ENCODE data around the gene MAD1L1. TPM values are rescaled to one million over a fixed set of nuclear protein-coding genes. Genes with fewer than 3 reads are reported as not detected.
"Not testable (repeated sequence)": the region's sequence is repeated elsewhere in the genome, so short reads cannot be mapped to it uniquely, and the experiment has no call there.

MAD1L1 gene
- total and polyA plus RNA-seq, 2 experiments from 2014 or later, result 38.2 to 69.8 TPM

DNA sequence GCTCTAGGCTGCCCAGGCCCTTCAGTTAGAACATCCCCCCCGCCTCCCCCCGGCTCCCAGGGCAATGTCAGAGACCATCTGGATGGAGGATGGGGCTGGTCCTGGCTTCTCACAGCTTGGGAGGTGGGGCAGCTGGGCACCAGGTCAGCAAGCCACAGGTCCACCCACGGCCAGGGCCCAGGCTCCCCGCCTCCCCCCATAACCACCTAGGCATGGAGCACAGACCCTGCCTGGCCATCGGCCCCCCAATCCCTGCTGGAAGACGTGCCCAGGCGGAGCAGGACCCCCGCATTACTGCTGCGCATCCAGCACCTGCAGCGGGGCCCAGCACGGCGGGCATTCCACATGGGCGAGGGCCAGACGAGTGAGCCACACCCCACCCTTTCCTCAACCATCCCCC lies 393.0 kb downstream of the MAD1L1 start:
- TF ChIP-seq EZH2 (IDR thresholded peaks at IDR 0.05; ENCODE audit: insufficient read depth, poor library complexity, severe bottlenecking) (no peak), EZH2phosphoT487 (IDR thresholded peaks at IDR 0.05; ENCODE audit: insufficient read depth, low read depth) (no peak)
- H3K79me2 ChIP-seq (ENCODE audit: insufficient read depth), result no peaks in the 10 kb centered on the region
- WGBS, 2 experiments (ENCODE audit: low coverage in 1 of 2, low lambda C conversion rate in 2 of 2, missing lambda C conversion rate in 2 of 2), result 89 to 95% methylated on average over 9 to 14 of the region's 14 CpGs
- no peaks in the 10 kb centered on the region for H3K9me2 ChIP-seq (ENCODE audit: insufficient read depth)
- H3K9me3 ChIP-seq (ENCODE audit: low read depth), result no peaks in the 10 kb centered on the region
- no peak for DNase-seq
- H3K27ac ChIP-seq, result no peak overlapping the region
- no peak overlapping the region for H2AFZ ChIP-seq
- no peaks in the 10 kb centered on the region for H3K36me3 ChIP-seq (ENCODE audit: low read depth)
- no peaks in the 10 kb centered on the region for H3K27me3 ChIP-seq (replicated peaks; ENCODE audit: insufficient read depth)
- no peaks in the 10 kb centered on the region for H3K4me1 ChIP-seq (ENCODE audit: insufficient read depth)
- in situ Hi-C loops (cut with MboI), result no loop called here
- H3K9ac ChIP-seq, result no peak overlapping the region
- H3K4me3 ChIP-seq, result no peak overlapping the region
- H4K20me1 ChIP-seq (ENCODE audit: insufficient read depth), result no peaks in the 10 kb centered on the region
- H3F3A ChIP-seq (ENCODE audit: insufficient read depth), result no peaks in the 10 kb centered on the region
- H3K4me2 ChIP-seq (ENCODE audit: unreplicated experiment), result no peak overlapping the region

DNA sequence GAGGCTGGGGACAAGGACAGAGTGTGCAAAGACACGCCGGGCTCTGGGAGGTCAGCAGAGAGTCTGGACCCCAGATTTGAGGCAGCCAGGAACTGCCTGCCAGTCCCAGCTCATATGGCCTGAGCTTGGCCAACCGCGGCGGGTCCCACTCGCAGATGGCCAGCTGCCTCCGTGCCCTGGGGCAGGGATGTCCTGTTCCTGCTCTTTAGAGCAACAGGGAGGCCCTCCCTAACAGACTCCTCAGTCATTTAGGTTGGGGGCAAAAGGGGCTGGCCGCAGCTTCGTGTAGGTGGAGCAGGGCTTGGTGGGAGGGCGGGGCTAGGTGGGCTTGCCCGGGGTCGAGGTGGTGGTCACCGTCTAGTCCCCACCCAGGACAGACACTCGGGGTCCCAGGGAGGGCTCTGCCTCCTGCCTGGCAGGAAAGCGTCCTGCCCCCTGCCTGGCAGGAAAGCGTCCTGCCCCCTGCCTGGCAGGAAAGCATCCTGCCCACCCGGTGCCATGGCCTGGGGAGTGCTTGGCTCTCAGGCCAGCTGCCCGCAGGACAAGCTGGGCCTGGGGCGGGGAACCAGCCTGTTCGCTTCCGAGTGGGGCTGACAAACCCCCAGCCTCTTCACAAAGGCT lies 393.7 kb downstream of the MAD1L1 start:
- H3K4me1 ChIP-seq (ENCODE audit: insufficient read depth); H3K27ac ChIP-seq; H3K27me3 ChIP-seq (replicated peaks; ENCODE audit: insufficient read depth); H3K36me3 ChIP-seq (ENCODE audit: low read depth); H3K79me2 ChIP-seq (ENCODE audit: insufficient read depth); H3K9ac ChIP-seq; H3F3A ChIP-seq (ENCODE audit: insufficient read depth); DNase-seq; H3K9me3 ChIP-seq (ENCODE audit: low read depth); H3K4me3 ChIP-seq; H3K9me2 ChIP-seq (ENCODE audit: insufficient read depth); in situ Hi-C loops (cut with MboI); H4K20me1 ChIP-seq (ENCODE audit: insufficient read depth); H3K4me2 ChIP-seq (ENCODE audit: unreplicated experiment); H2AFZ ChIP-seq: not testable (repeated sequence)
- 93 to 98% methylated on average over 12 to 18 of the region's 21 CpGs for WGBS, 2 experiments (ENCODE audit: low coverage in 1 of 2, low lambda C conversion rate in 2 of 2, missing lambda C conversion rate in 2 of 2)

DNA sequence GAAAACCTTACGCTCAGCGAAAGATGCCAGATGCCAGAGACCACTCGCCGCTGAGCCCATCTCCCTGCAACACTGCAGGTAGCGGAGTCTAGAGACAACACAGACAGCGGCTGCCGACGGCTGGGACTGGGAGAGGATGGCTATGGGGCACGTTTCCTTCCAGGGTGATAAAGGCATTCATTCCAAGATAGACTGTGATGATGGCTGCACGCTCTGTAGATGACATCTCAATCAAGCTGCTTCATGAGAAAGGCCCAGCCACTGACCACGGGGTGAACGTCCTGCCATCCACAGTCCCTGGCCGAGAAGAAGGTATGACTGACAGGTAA lies 394.2 kb downstream of the MAD1L1 start:
- H3K9me2 ChIP-seq (ENCODE audit: insufficient read depth); H3K79me2 ChIP-seq (ENCODE audit: insufficient read depth); H4K20me1 ChIP-seq (ENCODE audit: insufficient read depth); H3K4me3 ChIP-seq; in situ Hi-C loops (cut with MboI); H2AFZ ChIP-seq; H3K27ac ChIP-seq; H3K4me2 ChIP-seq (ENCODE audit: unreplicated experiment); H3K36me3 ChIP-seq (ENCODE audit: low read depth); H3K9ac ChIP-seq; DNase-seq; H3F3A ChIP-seq (ENCODE audit: insufficient read depth); H3K9me3 ChIP-seq (ENCODE audit: low read depth); H3K27me3 ChIP-seq (replicated peaks; ENCODE audit: insufficient read depth); H3K4me1 ChIP-seq (ENCODE audit: insufficient read depth): not testable (repeated sequence)
- WGBS, 2 experiments (ENCODE audit: low coverage in 1 of 2, low lambda C conversion rate in 2 of 2, missing lambda C conversion rate in 2 of 2), result 88 to 90% methylated on average over 12 to 13 of the region's 13 CpGs

DNA sequence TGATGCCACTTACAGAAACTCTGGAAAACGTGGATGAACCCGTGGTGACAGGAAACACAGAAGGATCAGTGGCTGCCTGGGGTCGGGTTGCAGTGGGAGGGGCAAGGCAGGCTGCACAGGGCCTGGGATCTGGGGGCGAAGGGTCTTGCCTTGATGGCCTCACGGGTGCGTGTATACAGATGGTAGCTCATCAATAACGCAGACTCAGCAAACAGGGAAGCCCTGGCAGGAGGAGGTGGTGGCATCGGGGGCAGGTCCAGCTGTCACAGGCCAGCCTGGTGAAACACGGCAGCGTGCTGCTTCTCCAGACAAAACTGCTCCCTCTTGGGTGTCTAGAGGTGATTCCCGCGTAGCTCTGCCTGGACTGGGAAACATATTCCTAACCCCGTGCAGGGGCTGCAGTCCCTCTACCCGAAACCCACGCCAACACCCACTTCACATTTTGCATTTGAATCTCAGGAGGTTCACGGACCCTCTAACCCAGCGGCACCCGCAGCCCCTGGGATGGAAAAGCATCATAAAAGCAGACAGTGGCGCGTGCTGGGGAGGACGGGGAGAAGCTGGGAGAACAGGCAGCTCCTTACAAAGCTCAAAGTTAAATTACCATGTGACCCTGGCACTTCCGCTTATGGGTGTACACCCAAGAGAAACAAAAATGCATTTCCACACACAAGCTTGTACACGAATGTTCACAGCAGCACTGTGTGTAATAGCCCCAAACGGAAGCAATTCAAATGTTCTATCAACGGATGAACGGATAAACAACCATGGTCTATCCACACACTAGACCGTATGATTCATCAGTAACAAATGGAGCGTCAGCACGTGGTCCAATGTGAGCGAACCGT lies 394.8 kb downstream of the MAD1L1 start:
- H3K27ac ChIP-seq; in situ Hi-C loops (cut with MboI); H3K27me3 ChIP-seq (replicated peaks; ENCODE audit: insufficient read depth); H4K20me1 ChIP-seq (ENCODE audit: insufficient read depth); H3K79me2 ChIP-seq (ENCODE audit: insufficient read depth); H3K4me3 ChIP-seq; H3K36me3 ChIP-seq (ENCODE audit: low read depth); H3K9ac ChIP-seq; H3K4me1 ChIP-seq (ENCODE audit: insufficient read depth); H3K9me3 ChIP-seq (ENCODE audit: low read depth); H2AFZ ChIP-seq; H3F3A ChIP-seq (ENCODE audit: insufficient read depth); H3K9me2 ChIP-seq (ENCODE audit: insufficient read depth); DNase-seq; H3K4me2 ChIP-seq (ENCODE audit: unreplicated experiment): not testable (repeated sequence)
- 85 to 86% methylated on average over 31 of the region's 31 CpGs for WGBS, 2 experiments (ENCODE audit: low coverage in 1 of 2, low lambda C conversion rate in 2 of 2, missing lambda C conversion rate in 2 of 2)

DNA sequence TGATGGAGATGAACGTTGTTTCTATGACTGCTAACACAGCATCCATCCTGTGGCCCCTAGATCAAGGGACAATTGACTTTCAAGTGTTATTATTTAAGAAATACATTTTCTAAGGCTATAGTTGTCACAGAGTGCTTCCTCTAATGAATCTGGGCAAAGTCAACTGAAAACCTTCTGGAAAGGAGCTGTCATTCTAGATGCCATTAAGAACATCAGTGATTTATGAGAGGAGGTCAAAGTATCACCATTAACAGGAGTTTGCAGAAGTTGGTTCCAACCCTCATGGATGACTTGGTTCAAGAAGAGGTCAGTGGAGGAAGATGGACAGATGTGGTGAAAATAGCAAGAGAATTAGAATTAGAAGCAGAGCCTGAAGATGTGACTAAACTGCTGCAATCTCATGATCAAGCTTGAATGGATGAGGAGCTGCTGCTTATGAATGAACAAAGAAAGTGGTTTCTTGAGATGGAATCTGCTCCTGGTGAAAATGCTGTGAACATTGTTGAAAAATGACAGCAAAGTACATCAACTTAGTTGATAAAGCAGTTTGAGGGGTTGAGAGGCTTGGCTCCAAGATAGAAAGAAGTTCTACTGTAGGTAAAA lies 400.7 kb downstream of the MAD1L1 start:
- H4K20me1 ChIP-seq (ENCODE audit: insufficient read depth); H3K9me3 ChIP-seq (ENCODE audit: low read depth); H3K36me3 ChIP-seq (ENCODE audit: low read depth); in situ Hi-C loops (cut with MboI); H3K9me2 ChIP-seq (ENCODE audit: insufficient read depth); DNase-seq; H3K4me2 ChIP-seq (ENCODE audit: unreplicated experiment); H3K27ac ChIP-seq; H2AFZ ChIP-seq; H3K4me1 ChIP-seq (ENCODE audit: insufficient read depth); H3K4me3 ChIP-seq; H3K9ac ChIP-seq; H3K79me2 ChIP-seq (ENCODE audit: insufficient read depth); H3F3A ChIP-seq (ENCODE audit: insufficient read depth); H3K27me3 ChIP-seq (replicated peaks; ENCODE audit: insufficient read depth): not testable (repeated sequence)
- WGBS, 2 experiments (ENCODE audit: low coverage in 1 of 2, low lambda C conversion rate in 2 of 2, missing lambda C conversion rate in 2 of 2), result 74% methylated on average over 1 of the region's 1 CpG

DNA sequence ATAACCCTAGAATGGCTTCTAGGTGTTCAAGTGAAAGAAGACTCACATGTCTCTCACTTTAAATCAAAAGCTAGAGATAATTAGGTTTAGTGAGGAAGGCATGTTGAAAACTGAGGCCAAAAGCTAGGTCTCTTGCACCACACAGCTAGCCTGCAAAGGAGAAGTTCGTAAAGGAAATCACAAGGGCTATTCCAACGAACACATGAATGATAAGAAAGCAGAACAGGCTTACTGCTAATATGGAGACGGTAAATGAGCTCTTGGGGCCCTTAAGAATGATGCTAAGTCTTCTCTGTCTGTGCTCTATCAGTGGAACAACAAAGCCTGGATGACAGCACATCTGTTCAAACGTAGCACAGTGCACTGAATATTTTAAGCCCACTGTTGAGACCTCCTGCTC lies 401.3 kb downstream of the MAD1L1 start:
- H4K20me1 ChIP-seq (ENCODE audit: insufficient read depth); H3K9ac ChIP-seq; H3K4me2 ChIP-seq (ENCODE audit: unreplicated experiment); H3K4me3 ChIP-seq; H3K36me3 ChIP-seq (ENCODE audit: low read depth); H2AFZ ChIP-seq; H3K27ac ChIP-seq; H3K4me1 ChIP-seq (ENCODE audit: insufficient read depth); H3K9me2 ChIP-seq (ENCODE audit: insufficient read depth); H3K9me3 ChIP-seq (ENCODE audit: low read depth); H3F3A ChIP-seq (ENCODE audit: insufficient read depth); H3K27me3 ChIP-seq (replicated peaks; ENCODE audit: insufficient read depth); DNase-seq; H3K79me2 ChIP-seq (ENCODE audit: insufficient read depth); in situ Hi-C loops (cut with MboI): not testable (repeated sequence)
- WGBS, 2 experiments (ENCODE audit: low coverage in 1 of 2, low lambda C conversion rate in 2 of 2, missing lambda C conversion rate in 2 of 2), result 85 to 94% methylated on average over 4 of the region's 4 CpGs

DNA sequence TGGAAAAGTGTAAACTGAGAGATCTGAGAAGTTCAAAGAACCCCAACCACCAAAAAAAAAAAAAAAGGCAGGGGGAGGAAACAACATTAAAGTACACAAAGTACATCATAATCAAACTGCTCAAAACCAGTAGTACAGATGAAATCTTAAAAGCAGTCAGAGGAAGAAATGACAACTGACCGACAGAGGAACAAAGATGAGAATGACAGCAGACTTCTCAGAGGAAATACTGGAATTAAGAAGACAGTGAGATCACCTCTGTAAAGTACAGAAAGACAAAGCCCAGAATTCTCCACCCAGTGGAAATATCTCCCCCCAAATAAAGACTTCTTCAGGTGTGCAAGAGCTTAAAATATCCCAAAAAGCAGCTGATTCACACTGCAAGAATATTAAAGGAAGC lies 403.1 kb downstream of the MAD1L1 start:
- WGBS, 2 experiments (ENCODE audit: low coverage in 1 of 2, low lambda C conversion rate in 2 of 2, missing lambda C conversion rate in 2 of 2), result 91 to 97% methylated on average over 1 of the region's 1 CpG
- H3F3A ChIP-seq (ENCODE audit: insufficient read depth); H4K20me1 ChIP-seq (ENCODE audit: insufficient read depth); H3K27me3 ChIP-seq (replicated peaks; ENCODE audit: insufficient read depth); H3K4me1 ChIP-seq (ENCODE audit: insufficient read depth); in situ Hi-C loops (cut with MboI); H3K27ac ChIP-seq; H3K9me3 ChIP-seq (ENCODE audit: low read depth); H3K9me2 ChIP-seq (ENCODE audit: insufficient read depth); H3K4me3 ChIP-seq; H3K79me2 ChIP-seq (ENCODE audit: insufficient read depth); H3K9ac ChIP-seq; H3K36me3 ChIP-seq (ENCODE audit: low read depth); H3K4me2 ChIP-seq (ENCODE audit: unreplicated experiment); H2AFZ ChIP-seq; DNase-seq: not testable (repeated sequence)
